HEK293 (cell line): Measurements from ENCODE around the gene FAIM.

ENCODE experiments used
- GLIS2 ChIP-seq: fragments of 450-650 bp; formaldehyde crosslinking; IDR thresholded peaks from 2 replicates; pipeline ENCODE4 v1.5.1; 2016; ENCODE audit warnings: missing biosample characterization, missing genetic modification characterization
- MYNN ChIP-seq: fragments of 450-650 bp; formaldehyde crosslinking; IDR thresholded peaks from 2 replicates; pipeline ENCODE4 v1.5.1; 2016; ENCODE audit warnings: missing biosample characterization, missing genetic modification characterization, borderline replicate concordance
- OVOL3 ChIP-seq: fragments of 450-650 bp; formaldehyde crosslinking; IDR thresholded peaks from 2 replicates; pipeline ENCODE4 v1.5.1; 2016; ENCODE audit warnings: missing biosample characterization, missing genetic modification characterization
- REPIN1 ChIP-seq: fragments of 450-650 bp; formaldehyde crosslinking; IDR thresholded peaks from 2 replicates; pipeline ENCODE4 v1.5.1; 2017; ENCODE audit warnings: missing biosample characterization, missing genetic modification characterization, low read depth
- YY1 ChIP-seq: fragments of 450-650 bp; formaldehyde crosslinking; IDR thresholded peaks from 2 replicates; pipeline ENCODE4 v1.5.1; 2018; ENCODE audit warnings: missing biosample characterization, missing genetic modification characterization
- ZNF157 ChIP-seq: fragments of 450-650 bp; formaldehyde crosslinking; IDR thresholded peaks from 2 replicates; pipeline ENCODE4 v1.5.1; 2016; ENCODE audit warnings: missing biosample characterization, missing genetic modification characterization
- ZNF292 ChIP-seq: fragments of 450-650 bp; formaldehyde crosslinking; IDR thresholded peaks from 2 replicates; pipeline ENCODE4 v1.5.1; 2016; ENCODE audit warnings: low read depth, missing biosample characterization, missing genetic modification characterization, borderline replicate concordance
- ZNF555 ChIP-seq: fragments of 450-650 bp; formaldehyde crosslinking; conservative IDR thresholded peaks from 2 replicates; pipeline ENCODE4 v1.5.1; 2017; ENCODE audit warnings: missing biosample characterization, mild to moderate bottlenecking, missing genetic modification characterization, inconsistent platforms
- ZNF785 ChIP-seq: fragments of 450-650 bp; formaldehyde crosslinking; IDR thresholded peaks from 2 replicates; pipeline ENCODE4 v1.5.1; 2016; ENCODE audit warnings: missing biosample characterization, missing genetic modification characterization
- ZNF843 ChIP-seq: fragments of 450-650 bp; formaldehyde crosslinking; IDR thresholded peaks from 2 replicates; pipeline ENCODE4 v1.5.1; 2016; ENCODE audit warnings: missing biosample characterization, missing genetic modification characterization
- TF ChIP-seq, protein P1 (sequence below): fragments of 450-650 bp; formaldehyde crosslinking; IDR thresholded peaks from 2 replicates; pipeline ENCODE4 v1.5.1; 2016; ENCODE audit warnings: missing biosample characterization, missing genetic modification characterization
- TF ChIP-seq, protein P2 (sequence below): fragments of 450-650 bp; formaldehyde crosslinking; IDR thresholded peaks from 2 replicates; pipeline ENCODE4 v1.5.1; 2016; ENCODE audit warnings: missing biosample characterization, missing genetic modification characterization

DNA sequence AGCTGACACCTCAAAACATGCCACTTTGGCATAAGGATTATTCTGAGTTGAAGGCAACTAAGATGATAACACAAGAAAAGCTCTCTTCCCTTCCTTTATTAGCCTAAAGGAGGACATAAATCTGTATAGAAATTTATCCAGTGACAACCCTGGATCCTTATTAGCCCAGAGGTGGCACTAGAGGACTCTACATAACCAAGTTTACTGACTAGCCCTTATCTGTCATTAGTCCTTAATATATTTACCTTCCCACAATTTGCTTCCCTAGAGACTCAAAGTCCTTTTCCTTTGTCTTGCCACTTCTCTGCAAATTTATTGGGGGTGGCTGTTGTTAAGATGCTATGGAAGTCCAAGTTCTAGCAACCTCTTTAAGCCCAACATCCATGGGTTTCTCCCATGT lies 41.2 kb upstream of the FAIM start:
- TF ChIP-seq ZNF292 (tag by site-specific recombination) (no peak), YY1 (tag by site-specific recombination) (no peak), REPIN1 (tag by site-specific recombination) (no peak), ZNF785 (no peak), ZNF157 (tag by site-specific recombination) (no peak), ZNF843 (no peak), MYNN (no peak), OVOL3 (tag by site-specific recombination) (no peak), GLIS2 (tag by site-specific recombination) (no peak), ZNF555 (no peak)
- TF ChIP-seq, protein P1, sequence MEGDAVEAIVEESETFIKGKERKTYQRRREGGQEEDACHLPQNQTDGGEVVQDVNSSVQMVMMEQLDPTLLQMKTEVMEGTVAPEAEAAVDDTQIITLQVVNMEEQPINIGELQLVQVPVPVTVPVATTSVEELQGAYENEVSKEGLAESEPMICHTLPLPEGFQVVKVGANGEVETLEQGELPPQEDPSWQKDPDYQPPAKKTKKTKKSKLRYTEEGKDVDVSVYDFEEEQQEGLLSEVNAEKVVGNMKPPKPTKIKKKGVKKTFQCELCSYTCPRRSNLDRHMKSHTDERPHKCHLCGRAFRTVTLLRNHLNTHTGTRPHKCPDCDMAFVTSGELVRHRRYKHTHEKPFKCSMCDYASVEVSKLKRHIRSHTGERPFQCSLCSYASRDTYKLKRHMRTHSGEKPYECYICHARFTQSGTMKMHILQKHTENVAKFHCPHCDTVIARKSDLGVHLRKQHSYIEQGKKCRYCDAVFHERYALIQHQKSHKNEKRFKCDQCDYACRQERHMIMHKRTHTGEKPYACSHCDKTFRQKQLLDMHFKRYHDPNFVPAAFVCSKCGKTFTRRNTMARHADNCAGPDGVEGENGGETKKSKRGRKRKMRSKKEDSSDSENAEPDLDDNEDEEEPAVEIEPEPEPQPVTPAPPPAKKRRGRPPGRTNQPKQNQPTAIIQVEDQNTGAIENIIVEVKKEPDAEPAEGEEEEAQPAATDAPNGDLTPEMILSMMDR (tag by site-specific recombination): no peak
- TF ChIP-seq, protein P2, sequence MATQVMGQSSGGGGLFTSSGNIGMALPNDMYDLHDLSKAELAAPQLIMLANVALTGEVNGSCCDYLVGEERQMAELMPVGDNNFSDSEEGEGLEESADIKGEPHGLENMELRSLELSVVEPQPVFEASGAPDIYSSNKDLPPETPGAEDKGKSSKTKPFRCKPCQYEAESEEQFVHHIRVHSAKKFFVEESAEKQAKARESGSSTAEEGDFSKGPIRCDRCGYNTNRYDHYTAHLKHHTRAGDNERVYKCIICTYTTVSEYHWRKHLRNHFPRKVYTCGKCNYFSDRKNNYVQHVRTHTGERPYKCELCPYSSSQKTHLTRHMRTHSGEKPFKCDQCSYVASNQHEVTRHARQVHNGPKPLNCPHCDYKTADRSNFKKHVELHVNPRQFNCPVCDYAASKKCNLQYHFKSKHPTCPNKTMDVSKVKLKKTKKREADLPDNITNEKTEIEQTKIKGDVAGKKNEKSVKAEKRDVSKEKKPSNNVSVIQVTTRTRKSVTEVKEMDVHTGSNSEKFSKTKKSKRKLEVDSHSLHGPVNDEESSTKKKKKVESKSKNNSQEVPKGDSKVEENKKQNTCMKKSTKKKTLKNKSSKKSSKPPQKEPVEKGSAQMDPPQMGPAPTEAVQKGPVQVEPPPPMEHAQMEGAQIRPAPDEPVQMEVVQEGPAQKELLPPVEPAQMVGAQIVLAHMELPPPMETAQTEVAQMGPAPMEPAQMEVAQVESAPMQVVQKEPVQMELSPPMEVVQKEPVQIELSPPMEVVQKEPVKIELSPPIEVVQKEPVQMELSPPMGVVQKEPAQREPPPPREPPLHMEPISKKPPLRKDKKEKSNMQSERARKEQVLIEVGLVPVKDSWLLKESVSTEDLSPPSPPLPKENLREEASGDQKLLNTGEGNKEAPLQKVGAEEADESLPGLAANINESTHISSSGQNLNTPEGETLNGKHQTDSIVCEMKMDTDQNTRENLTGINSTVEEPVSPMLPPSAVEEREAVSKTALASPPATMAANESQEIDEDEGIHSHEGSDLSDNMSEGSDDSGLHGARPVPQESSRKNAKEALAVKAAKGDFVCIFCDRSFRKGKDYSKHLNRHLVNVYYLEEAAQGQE (tag by site-specific recombination): no peak
